Activated CD8-positive, alpha-beta memory T cell treated with anti-CD3 and anti-CD28 coated beads for 4 hours (primary cell): Measurements from ENCODE around the gene NOL4L.

Experiments used
- DNase-seq, 2 donors: peaks; one replicate each; pipeline ENCODE4 v3.0.0-alpha.2; 2020; ENCODE audit warnings: low read depth in 2 of 2

The NOL4L gene

DNA sequence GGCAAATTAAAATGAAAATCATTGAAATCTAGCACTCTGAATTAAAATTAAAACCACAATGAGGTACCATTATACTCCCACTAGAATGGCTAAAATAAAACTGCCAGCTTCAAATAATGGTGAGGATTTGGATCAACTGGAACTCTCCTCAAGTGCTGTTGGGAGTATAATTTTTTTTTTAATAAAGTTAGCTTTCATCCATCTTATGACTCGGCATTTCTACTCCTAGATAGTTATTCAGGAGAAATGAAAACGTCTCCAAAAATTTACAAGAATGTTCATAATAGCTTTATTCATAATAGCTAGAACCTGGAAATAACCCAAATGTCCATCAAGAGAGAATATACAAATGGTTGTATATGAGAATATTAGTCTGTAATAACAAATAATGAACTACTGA is 163.8 kb downstream of the NOL4L start:
- DNase-seq: no peak

DNA sequence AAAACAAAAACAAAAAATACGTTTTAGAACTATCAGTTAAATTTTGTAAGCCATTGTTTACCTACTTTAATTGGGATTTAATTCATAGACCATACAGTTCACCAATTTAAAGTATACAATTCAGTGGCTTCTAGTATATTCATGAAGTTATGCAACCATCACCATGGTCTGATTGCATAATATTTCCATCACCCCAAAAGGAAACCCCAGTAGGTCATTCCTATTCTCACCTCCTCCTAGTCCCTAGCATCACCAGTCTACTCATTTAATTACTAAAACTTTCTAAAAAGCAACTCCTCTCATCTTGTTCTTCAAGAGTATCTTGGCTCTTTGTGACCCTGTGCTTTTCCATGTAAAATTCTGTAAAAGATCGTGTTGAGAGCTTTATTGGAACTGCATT is 166.8 kb downstream of the NOL4L start:
- no peak for DNase-seq

DNA sequence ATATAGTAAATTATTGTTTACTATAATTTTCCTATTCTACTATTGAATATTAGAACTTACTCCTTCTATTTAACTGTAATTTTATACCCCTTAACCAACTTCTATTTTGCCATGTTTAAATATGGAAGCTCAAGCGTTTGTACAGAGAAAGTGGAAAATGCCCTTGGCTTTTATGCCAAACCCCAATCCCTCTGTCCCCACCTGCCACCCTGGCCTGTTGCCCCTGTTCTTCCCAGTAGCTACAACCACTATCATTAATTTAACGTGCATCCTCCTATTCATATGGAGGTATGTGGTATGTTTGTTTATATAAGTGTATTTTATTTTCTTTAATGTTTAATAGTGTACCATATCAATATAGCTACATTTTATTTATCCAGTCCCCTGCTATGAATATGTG is 168.9 kb downstream of the NOL4L start:
- no peak for DNase-seq

DNA sequence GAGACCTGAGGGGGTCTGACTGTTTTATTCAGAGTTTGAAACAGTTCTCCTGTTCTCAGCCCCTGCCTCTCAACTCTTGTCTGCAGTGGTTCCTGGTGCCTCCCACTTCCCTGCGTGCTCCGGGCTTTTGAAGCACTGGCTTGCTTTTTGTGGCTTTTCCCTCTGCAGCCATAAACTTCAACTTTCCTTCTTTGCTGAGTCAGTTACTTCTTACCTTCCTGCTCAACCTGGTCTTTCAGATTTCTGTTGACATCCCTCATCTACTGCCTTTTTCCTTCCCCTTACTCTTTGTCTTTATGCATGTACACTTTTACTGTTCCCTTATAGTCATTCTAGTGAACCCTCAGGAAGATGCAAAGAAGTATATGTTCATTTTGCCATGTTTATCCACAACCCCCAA is 169.6 kb downstream of the NOL4L start:
- DNase-seq: no peak

DNA sequence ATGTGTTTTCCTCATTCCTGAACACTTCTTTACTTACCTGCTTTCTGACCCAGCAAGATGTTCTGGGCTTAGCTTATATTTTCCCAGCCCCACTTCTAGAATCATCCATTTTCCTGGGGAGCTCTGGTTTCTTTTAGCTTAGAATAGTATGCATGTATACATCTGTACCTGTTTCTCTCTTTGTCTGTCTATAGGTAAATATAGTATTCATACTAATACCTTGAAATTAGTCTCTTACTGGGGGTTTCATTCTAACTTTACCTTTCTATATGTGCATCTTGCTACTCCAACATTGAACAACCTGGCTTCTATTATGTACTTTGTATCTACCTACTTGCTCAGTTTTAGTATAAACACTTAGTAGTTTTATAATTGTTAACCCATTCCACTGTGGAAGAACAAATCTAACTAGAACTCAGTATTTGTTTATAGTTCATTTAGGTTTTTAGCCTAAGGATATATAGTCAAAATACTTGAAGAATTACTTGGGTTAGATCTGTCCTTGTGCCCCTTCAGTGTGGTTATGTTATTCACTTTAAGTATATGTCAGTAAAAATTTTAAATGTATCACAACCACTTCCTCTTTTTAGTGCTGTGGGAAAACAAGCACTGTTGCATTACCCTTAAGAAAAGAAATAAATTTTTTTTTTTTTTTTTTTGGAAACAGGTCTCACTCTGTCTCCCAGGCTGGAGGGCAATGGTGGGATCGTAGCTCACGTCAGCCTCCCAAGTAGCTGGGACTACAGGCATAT is 173.0 kb downstream of the NOL4L start:
- no peak for DNase-seq

DNA sequence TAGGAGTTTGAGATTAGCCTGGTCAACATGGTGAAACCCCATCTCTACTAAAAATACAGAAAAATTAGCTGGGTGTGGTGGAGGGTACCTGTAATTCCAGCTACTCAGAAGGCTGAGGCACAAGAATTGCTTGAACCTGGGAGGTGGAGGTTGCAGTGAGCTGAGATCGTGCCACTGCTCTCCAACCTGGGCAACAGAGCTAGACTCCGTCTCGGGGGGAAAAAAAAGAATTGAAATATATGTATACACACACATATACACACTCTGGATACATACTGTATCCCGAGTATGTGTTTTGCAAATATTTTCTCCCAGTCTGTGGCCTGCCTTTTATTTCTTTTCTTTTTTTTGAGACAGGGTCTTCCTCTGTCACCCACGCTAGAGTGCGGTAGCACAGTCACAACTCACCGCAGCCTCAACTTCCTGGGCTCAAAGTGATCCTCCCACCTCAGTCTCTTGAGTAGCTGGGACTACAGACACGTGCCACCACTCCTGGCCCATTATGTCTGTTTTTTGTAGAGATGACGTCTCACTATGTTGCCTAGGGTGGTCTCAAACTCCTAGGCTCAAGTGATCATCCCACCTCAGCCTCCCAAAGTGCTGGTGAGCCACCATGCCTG is 177.9 kb downstream of the NOL4L start:
- DNase-seq: peak; percentile 27 to 61

DNA sequence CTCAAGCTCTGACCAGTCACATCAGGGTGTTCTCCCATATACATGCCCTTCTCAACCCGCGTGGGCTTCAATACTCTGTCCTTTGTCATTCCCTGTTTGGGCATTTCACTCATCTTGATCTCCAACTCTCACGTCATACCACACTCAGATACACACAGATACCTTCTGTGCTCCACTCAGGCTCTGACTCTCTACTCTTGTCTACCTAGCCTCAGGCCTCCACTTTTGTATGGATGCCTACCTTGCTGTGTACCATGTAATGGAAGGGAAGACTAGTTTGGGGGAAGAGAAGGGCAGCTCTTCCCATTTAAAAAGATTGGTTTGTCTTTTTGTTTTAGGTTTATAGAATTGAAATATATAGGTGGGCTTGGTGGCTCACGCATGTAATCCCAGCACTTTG is 178.4 kb downstream of the NOL4L start:
- DNase-seq: no peak

DNA sequence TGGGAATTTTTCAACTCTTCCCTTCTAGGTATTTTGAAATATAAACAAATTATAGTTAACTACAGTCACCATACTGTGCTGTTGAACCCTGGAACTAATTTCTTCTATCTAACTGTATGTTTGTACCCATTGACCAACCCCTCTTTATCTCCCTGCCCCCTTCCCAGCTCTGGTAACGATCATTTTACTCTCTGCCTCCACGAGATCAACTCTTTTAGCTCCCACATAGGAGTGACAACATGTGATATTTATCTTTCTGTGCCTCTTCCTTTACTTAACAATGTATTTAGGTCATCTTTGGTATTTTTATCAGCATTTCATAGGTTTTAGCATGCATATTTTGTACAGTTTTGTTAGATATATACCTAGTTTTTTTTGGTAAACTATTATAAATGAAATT is 181.1 kb downstream of the NOL4L start:
- no peak for DNase-seq

DNA sequence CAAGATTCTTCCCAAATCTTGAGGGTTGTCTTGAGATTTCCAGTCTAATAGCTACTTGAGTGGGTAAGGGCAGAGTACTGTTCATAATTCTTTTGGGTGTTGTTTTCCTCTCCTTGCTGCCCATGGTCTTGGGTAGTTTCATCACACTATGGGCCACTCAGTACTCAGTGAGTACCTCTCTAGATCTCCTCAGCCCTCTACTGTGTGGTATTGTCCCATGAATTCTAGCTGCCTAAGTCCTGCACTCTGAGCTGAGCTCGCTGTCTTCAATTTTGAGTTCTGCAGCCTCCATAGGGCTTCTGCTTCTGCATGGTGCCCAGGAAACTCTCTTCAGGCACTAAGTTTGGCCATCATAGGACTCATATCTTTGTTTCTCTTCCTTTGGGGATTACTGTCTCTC is 184.7 kb downstream of the NOL4L start:
- no peak for DNase-seq

DNA sequence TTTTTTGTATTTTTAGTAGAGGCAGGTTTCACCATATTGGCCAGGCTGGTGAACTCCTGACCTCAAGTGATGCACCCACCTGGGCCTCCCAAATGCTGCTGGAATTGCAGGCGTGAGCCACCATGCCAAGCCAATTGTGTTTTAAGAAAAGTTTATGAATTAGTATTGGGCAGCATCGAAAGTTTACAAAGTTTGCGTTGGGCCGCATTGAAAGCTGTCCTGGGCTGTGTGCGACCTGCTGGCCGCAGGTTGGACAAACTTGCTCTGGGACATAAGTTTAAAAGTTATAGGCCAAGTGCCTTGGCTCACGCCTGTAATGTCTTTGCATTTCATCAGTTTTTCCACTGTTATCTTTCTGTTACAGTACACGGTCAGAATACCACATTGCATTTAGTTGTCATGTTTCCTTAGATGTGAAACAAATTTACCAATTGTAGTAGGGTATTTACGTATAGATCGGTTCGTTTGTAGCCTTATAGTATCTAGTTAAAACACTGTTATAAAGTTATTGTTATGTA is 187.5 kb downstream of the NOL4L start:
- DNase-seq: no peak

DNA sequence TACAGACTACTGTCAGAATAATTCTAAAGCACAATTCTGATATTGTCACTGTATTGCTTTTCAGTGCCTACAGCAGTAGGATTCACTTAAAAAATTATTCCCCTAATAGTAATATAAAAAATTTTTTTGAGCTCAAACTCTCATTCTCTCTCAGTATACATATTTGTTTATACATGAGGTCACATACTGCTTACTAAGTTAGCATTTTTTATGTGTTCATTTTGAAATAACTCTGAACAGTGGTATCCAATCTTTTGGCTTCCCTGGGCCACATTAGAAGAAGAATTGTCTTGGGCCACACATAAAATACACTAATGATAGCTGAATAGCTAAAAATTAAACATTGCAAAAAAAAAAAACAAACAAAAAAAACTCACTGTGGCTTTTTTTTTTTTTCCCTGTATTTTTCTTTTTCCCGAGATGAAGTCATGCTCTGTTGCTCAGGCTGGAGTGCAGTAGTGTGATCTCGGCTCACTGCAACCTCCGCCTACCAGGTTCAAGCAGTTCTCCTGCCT is 188.4 kb downstream of the NOL4L start:
- DNase-seq: no peak

DNA sequence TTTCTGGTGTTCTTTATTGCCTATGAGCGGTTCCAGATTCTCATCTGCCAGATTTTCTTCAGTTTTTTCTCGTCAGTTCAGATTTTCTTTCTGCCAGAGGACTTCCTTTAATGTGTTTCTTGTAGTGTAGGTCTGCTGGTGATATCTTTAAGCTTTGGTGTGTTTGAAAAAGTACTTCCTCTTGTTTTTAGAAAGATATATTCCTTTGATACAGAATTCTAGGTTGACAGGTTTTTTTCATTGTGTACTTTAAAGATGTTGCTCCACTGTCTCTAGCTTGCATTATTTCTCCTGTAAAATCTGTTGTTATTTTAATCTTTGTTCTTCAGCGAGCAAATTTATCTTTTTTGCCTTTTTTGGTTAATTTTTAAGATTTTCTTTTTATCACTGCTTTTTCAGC is 190.1 kb downstream of the NOL4L start:
- DNase-seq: no peak
